Skeletal muscle cell (primary cell): ENCODE measurements around the gene RBMS3.

Experiments
- DNase-seq: peaks from one replicate; pipeline ENCODE4 v3.0.0-alpha.2; 2010; ENCODE audit warnings: low read depth
- H3K4me3 ChIP-seq: 2 replicates; pipeline ENCODE4 v1.5.1; 2011; ENCODE audit warnings: low read depth, mild to moderate bottlenecking, control low read depth, low read length, moderate library complexity

RBMS3 gene

GRCh38 chr3:29971895-29972294 lies 691.0 kb downstream of the RBMS3 start:
- DNase-seq, result no peak
- H3K4me3 ChIP-seq, result no peak overlapping the region

GRCh38 chr3:29972320-29972993 lies 691.6 kb downstream of the RBMS3 start:
- DNase-seq, result peak; percentile 79
- H3K4me3 ChIP-seq, result no peak overlapping the region

GRCh38 chr3:29973763-29974162 lies 692.9 kb downstream of the RBMS3 start:
- no peak for DNase-seq
- H3K4me3 ChIP-seq, result no peak overlapping the region

GRCh38 chr3:29976871-29977270 lies 696.0 kb downstream of the RBMS3 start:
- DNase-seq, result no peak
- H3K4me3 ChIP-seq, result no peak overlapping the region

- no peak overlapping the region for H3K4me3 ChIP-seq
- no peak for DNase-seq
Measured at GRCh38 chr3:29977360-29977759, 696.5 kb downstream of the RBMS3 start.

- H3K4me3 ChIP-seq, result no peak overlapping the region
- DNase-seq, result no peak
Measured at GRCh38 chr3:29978036-29978435, 697.2 kb downstream of the RBMS3 start.

GRCh38 chr3:29991198-29991597 lies 710.3 kb downstream of the RBMS3 start:
- no peak overlapping the region for H3K4me3 ChIP-seq
- DNase-seq, result no peak

GRCh38 chr3:30002797-30003196 lies 721.9 kb downstream of the RBMS3 start:
- no peak overlapping the region for H3K4me3 ChIP-seq
- DNase-seq, result no peak

- DNase-seq, result no peak
- no peak overlapping the region for H3K4me3 ChIP-seq
Measured at GRCh38 chr3:30003741-30004140, 722.9 kb downstream of the RBMS3 start.

GRCh38 chr3:30004481-30004880 lies 723.6 kb downstream of the RBMS3 start:
- no peak overlapping the region for H3K4me3 ChIP-seq
- DNase-seq, result no peak

GRCh38 chr3:30006111-30006510 lies 725.2 kb downstream of the RBMS3 start:
- H3K4me3 ChIP-seq, result no peak overlapping the region
- no peak for DNase-seq

GRCh38 chr3:30007668-30008067 lies 726.8 kb downstream of the RBMS3 start:
- no peak for DNase-seq
- H3K4me3 ChIP-seq, result no peak overlapping the region

GRCh38 chr3:30011237-30011803 lies 730.4 kb downstream of the RBMS3 start:
- no peak for DNase-seq

GRCh38 chr3:30012941-30013543 lies 732.2 kb downstream of the RBMS3 start:
- DNase-seq, result peak; percentile 23
- H3K4me3 ChIP-seq, result no peak overlapping the region

More at GRCh38 chr3:30011237-30011803, 730.4 kb downstream of the RBMS3 start:
- no peak overlapping the region for H3K4me3 ChIP-seq

- no peak overlapping the region for H3K4me3 ChIP-seq
- DNase-seq, result no peak
Measured at GRCh38 chr3:30017901-30018300, 737.0 kb downstream of the RBMS3 start.

- H3K4me3 ChIP-seq, result no peak overlapping the region
- DNase-seq, result no peak
Measured at GRCh38 chr3:30020380-30020779, 739.5 kb downstream of the RBMS3 start.

GRCh38 chr3:30024466-30024865 lies 743.6 kb downstream of the RBMS3 start:
- DNase-seq, result no peak
- H3K4me3 ChIP-seq, result no peak overlapping the region

GRCh38 chr3:30026851-30027250 lies 746.0 kb downstream of the RBMS3 start:
- no peak for DNase-seq
- H3K4me3 ChIP-seq, result no peak overlapping the region

- no peak for DNase-seq
- no peak overlapping the region for H3K4me3 ChIP-seq
Measured at GRCh38 chr3:30034246-30034991, 753.5 kb downstream of the RBMS3 start.

GRCh38 chr3:30035935-30036567 lies 755.2 kb downstream of the RBMS3 start:
- H3K4me3 ChIP-seq, result no peak overlapping the region

More at GRCh38 chr3:30035935-30036567, 755.2 kb downstream of the RBMS3 start:
- DNase-seq, result no peak
